A673 (cell line): Measurements from ENCODE around the gene CYTH2.

Experiments used
- CTCF ChIP-seq: fragments of 300-800, 200-600 bp; sonication (generic); conservative IDR thresholded peaks from 2 replicates; pipeline ENCODE4 v1.5.1; 2017; ENCODE audit warnings: low read depth, mild to moderate bottlenecking, antibody characterized with exemption, low read length, moderate library complexity, mixed read lengths
- EZH2 ChIP-seq: fragments of 200-600 bp; sonication (generic); IDR thresholded peaks from 2 replicates; pipeline ENCODE4 v1.6.1; 2017; ENCODE audit warnings: borderline replicate concordance, low read depth, mild to moderate bottlenecking, mixed read lengths, antibody characterized with exemption, low read length; ENCODE audit not compliant: poor library complexity, severe bottlenecking

GRCh38 chr19:48443256-48443655 is 25.9 kb upstream of the CYTH2 start:
- TF ChIP-seq CTCF = no peak
- TF ChIP-seq EZH2 = no peak
